GM13977 (cell line): Measurements from ENCODE around the gene RNF123.
A peak's percentile ranks its signal among the peaks of the same experiment; 100 is the strongest.

Experiments used
- DNase-seq: peaks from one replicate; pipeline ENCODE4 v3.0.0; 2012; ENCODE audit warnings: low spot score
- CTCF ChIP-seq: IDR thresholded peaks from 2 replicates; pipeline ENCODE4 v1.5.1; 2012; ENCODE audit warnings: mild to moderate bottlenecking, control low read depth; ENCODE audit not compliant: insufficient read depth; ENCODE audit errors: extremely low read depth, missing control alignments
- in situ Hi-C: fragments of 300-500 bp; cut with MboI; formaldehyde crosslinking; loops from one replicate; pipeline ENCODE4 v1.12.0; 2022; ENCODE audit warnings: low sequenced_read_pairs, low pct_unique_long_range_greater_than_20kb, mixed read lengths, inconsistent platforms; ENCODE audit not compliant: unreplicated experiment

The RNF123 gene

GRCh38 chr3:49700453-49701128, 11.2 kb downstream of the RNF123 start:
- in situ Hi-C loops: no loop called here
- DNase-seq: no peak
- peak; percentile 2 for TF ChIP-seq CTCF

GRCh38 chr3:49701388-49702077, 12.2 kb downstream of the RNF123 start:
- in situ Hi-C loops: no loop called here
- peak; percentile 42 for TF ChIP-seq CTCF
- no peak for DNase-seq

GRCh38 chr3:49702672-49703071, 13.3 kb downstream of the RNF123 start:
- no peak for TF ChIP-seq CTCF
- DNase-seq: no peak
- in situ Hi-C loops: no loop called here

GRCh38 chr3:49703443-49703927, 14.1 kb downstream of the RNF123 start:
- DNase-seq: peak; percentile 92
- in situ Hi-C loops: no loop called here
- peak; percentile 91 for TF ChIP-seq CTCF

GRCh38 chr3:49703956-49704355, 14.6 kb downstream of the RNF123 start:
- DNase-seq: no peak
- in situ Hi-C loops: no loop called here
- no peak for TF ChIP-seq CTCF

GRCh38 chr3:49704629-49705028, 15.3 kb downstream of the RNF123 start:
- in situ Hi-C loops: no loop called here
- DNase-seq: no peak
- no peak for TF ChIP-seq CTCF
